Measurements from ENCODE around the gene OPN1MW2. TPM values are rescaled to one million over a fixed set of nuclear protein-coding genes. Genes with fewer than 3 reads are reported as not detected.
"Not testable (repeated sequence)": the region's sequence is repeated elsewhere in the genome, so short reads cannot be mapped to it uniquely, and the experiment has no call there.

Gene OPN1MW2
- not detected in 3 replicates for total RNA-seq
- long read RNA-seq, result 0 reads

DNA sequence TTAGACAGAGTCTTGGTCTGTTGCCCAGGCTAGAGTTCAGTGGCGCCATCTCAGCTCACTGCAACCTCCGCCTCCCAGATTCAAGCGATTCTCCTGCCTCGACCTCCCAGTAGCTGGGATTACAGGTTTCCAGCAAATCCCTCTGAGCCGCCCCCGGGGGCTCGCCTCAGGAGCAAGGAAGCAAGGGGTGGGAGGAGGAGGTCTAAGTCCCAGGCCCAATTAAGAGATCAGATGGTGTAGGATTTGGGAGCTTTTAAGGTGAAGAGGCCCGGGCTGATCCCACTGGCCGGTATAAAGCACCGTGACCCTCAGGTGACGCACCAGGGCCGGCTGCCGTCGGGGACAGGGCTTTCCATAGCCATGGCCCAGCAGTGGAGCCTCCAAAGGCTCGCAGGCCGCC lies at the start of gene OPN1MW2:
OPN1MW2 (plus strand) TSS at position 301 of the 400 bp plus-strand sequence; CDS start at position 361, 60 bp downstream.
- not testable (repeated sequence) for H3K27ac Mint-ChIP-seq (ENCODE audit: unreplicated experiment); H3K27me3 Mint-ChIP-seq (ENCODE audit: low read depth); DNase-seq (ENCODE audit: low spot score); H3K9me3 Mint-ChIP-seq (ENCODE audit: low read depth); H3K36me3 Mint-ChIP-seq (ENCODE audit: low read depth); H3K4me3 Mint-ChIP-seq (ENCODE audit: unreplicated experiment); H3K4me1 Mint-ChIP-seq (ENCODE audit: low read depth)

DNA sequence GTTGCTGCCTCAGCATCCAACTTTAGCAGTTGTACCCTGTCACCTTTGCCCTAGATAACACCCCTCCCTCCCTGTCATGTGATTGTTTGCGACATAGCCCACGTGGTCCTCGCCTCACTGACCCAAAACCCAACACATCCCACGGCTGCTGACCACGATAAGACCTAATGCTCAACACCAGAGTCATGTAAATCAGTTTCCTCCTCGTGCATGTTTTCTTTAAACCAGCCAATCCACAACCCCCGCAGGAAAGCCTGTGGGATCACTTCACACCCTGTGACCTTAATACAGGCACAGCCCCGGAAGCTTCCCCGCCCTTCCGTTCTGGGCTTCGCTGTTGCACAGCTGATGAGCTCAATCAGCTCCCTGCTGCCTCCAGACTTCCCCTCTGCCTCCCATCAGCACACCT lies 47.0 kb upstream of the OPN1MW2 start:
- not testable (repeated sequence) for H3K4me3 Mint-ChIP-seq (ENCODE audit: unreplicated experiment); H3K27me3 Mint-ChIP-seq (ENCODE audit: low read depth); H3K9me3 Mint-ChIP-seq (ENCODE audit: low read depth); H3K27ac Mint-ChIP-seq (ENCODE audit: unreplicated experiment); H3K4me1 Mint-ChIP-seq (ENCODE audit: low read depth); H3K36me3 Mint-ChIP-seq (ENCODE audit: low read depth); DNase-seq (ENCODE audit: low spot score)

DNA sequence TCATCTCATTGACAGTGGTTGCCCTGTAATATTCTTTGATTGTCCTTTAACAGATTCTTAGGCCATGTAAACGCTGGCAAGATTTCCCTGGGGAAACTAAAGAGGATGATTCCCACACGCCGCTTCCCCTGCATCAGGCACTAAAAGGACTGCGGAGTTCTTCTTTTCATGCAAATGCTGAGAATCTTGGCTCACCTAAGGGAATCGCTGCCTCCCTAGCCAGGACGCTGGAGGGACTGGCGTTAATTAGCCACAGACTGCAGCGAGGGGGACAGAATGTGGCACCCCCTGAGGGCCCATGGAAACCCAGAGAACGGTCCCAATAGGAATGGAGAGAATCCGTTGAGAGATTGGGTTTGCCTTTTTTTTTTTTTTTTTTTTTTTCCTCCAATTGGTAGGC lies 45.2 kb upstream of the OPN1MW2 start:
- H3K27ac Mint-ChIP-seq (ENCODE audit: unreplicated experiment); H3K4me3 Mint-ChIP-seq (ENCODE audit: unreplicated experiment); H3K9me3 Mint-ChIP-seq (ENCODE audit: low read depth); DNase-seq (ENCODE audit: low spot score); H3K27me3 Mint-ChIP-seq (ENCODE audit: low read depth); H3K36me3 Mint-ChIP-seq (ENCODE audit: low read depth); H3K4me1 Mint-ChIP-seq (ENCODE audit: low read depth): not testable (repeated sequence)

DNA sequence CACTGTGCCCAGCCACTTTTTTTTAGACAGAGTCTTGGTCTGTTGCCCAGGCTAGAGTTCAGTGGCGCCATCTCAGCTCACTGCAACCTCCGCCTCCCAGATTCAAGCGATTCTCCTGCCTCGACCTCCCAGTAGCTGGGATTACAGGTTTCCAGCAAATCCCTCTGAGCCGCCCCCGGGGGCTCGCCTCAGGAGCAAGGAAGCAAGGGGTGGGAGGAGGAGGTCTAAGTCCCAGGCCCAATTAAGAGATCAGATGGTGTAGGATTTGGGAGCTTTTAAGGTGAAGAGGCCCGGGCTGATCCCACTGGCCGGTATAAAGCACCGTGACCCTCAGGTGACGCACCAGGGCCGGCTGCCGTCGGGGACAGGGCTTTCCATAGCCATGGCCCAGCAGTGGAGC lies 37.3 kb upstream of the OPN1MW2 start, which contains the start of gene OPN1MW:
OPN1MW (plus strand) TSS at position 301 of the 400 bp plus-strand sequence; CDS start at position 383, 82 bp downstream.
- H3K4me3 Mint-ChIP-seq (ENCODE audit: unreplicated experiment); H3K36me3 Mint-ChIP-seq (ENCODE audit: low read depth); H3K9me3 Mint-ChIP-seq (ENCODE audit: low read depth); H3K27me3 Mint-ChIP-seq (ENCODE audit: low read depth); DNase-seq (ENCODE audit: low spot score); H3K27ac Mint-ChIP-seq (ENCODE audit: unreplicated experiment); H3K4me1 Mint-ChIP-seq (ENCODE audit: low read depth): not testable (repeated sequence)

DNA sequence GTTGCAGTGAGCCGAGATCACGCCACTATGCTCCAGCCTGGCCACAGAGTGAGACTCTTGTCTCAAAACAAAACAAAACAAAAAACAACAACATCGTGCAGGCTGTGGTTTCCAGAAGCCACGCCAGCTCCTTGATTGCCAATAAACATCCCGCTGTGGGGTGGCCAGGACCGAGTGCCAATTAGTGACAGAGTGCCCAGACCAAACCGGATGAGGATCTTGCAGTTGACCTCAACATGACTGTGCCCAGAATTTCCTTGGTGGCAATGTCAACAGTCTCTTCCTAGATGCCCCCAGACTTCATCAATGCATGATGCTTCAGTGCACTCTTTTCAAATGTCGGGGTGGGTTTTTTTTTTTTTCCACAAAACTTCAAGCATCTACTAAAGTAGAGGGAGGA lies 35.8 kb upstream of the OPN1MW2 start:
- H3K9me3 Mint-ChIP-seq (ENCODE audit: low read depth); H3K27me3 Mint-ChIP-seq (ENCODE audit: low read depth); H3K27ac Mint-ChIP-seq (ENCODE audit: unreplicated experiment); H3K36me3 Mint-ChIP-seq (ENCODE audit: low read depth); DNase-seq (ENCODE audit: low spot score); H3K4me3 Mint-ChIP-seq (ENCODE audit: unreplicated experiment); H3K4me1 Mint-ChIP-seq (ENCODE audit: low read depth): not testable (repeated sequence)

DNA sequence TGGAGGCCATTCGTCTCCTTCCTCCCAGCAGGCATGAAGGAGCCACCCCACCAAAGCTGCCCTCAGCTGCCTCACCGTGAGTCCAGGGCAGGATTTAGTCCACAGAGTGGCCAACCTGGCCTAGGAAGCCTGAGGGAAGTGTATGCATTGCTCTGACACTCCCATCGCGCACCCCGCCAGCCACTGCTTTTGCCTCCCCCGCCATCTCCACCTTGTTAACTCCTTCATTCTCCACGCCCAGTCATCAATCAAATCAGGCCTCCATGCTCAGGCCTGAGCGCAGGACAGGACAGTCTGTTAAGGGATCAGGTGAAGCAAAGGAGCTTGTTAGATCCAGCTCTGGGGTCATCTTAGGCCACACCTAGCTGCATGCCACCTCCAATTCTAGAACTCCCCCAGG lies 26.7 kb upstream of the OPN1MW2 start:
- not testable (repeated sequence) for H3K9me3 Mint-ChIP-seq (ENCODE audit: low read depth); H3K4me1 Mint-ChIP-seq (ENCODE audit: low read depth); H3K27ac Mint-ChIP-seq (ENCODE audit: unreplicated experiment); H3K27me3 Mint-ChIP-seq (ENCODE audit: low read depth); DNase-seq (ENCODE audit: low spot score); H3K4me3 Mint-ChIP-seq (ENCODE audit: unreplicated experiment); H3K36me3 Mint-ChIP-seq (ENCODE audit: low read depth)

DNA sequence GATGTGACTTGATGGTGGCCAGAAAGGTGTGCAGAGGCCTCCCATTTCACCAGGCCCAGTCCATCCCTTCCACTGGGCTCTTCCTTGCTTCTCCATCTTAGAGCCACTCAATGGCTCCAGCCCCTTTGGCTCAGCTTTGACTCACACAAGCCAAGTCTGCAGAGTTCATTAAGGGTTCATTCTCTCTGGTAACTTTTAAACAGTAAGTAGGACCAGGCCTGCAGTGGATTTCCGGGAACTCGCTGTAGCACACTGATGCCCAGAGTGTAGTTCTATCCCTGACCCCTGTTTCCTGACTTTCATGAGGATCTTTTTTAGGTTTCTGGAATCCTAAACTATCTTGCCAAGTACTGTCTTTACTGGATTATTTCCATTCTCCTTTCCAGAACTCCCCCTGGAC lies 25.2 kb upstream of the OPN1MW2 start:
- not testable (repeated sequence) for H3K36me3 Mint-ChIP-seq (ENCODE audit: low read depth); H3K27me3 Mint-ChIP-seq (ENCODE audit: low read depth); H3K4me1 Mint-ChIP-seq (ENCODE audit: low read depth); H3K27ac Mint-ChIP-seq (ENCODE audit: unreplicated experiment); H3K4me3 Mint-ChIP-seq (ENCODE audit: unreplicated experiment); H3K9me3 Mint-ChIP-seq (ENCODE audit: low read depth); DNase-seq (ENCODE audit: low spot score)

DNA sequence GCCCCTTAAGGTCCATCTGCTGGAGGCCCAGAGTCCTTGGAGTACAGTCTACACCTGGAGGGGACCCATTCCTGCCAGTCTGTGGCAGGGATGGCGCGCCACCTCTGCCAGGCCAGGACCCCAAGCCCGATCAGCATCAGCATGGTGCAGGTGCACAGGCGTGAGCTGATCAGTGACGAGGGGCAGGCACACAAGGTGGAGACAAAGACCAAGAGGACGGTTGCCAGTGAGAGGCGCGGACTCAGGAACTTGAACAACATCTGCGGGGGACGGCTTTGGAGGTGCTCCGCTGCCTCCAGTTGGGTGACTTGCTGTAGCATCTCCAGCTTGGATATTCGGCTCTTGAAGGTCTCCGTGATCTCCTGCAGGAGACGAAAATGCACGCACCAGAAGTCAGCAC lies 23.1 kb upstream of the OPN1MW2 start:
- H3K4me3 Mint-ChIP-seq (ENCODE audit: unreplicated experiment); DNase-seq (ENCODE audit: low spot score); H3K27ac Mint-ChIP-seq (ENCODE audit: unreplicated experiment); H3K27me3 Mint-ChIP-seq (ENCODE audit: low read depth); H3K4me1 Mint-ChIP-seq (ENCODE audit: low read depth); H3K9me3 Mint-ChIP-seq (ENCODE audit: low read depth); H3K36me3 Mint-ChIP-seq (ENCODE audit: low read depth): not testable (repeated sequence)

DNA sequence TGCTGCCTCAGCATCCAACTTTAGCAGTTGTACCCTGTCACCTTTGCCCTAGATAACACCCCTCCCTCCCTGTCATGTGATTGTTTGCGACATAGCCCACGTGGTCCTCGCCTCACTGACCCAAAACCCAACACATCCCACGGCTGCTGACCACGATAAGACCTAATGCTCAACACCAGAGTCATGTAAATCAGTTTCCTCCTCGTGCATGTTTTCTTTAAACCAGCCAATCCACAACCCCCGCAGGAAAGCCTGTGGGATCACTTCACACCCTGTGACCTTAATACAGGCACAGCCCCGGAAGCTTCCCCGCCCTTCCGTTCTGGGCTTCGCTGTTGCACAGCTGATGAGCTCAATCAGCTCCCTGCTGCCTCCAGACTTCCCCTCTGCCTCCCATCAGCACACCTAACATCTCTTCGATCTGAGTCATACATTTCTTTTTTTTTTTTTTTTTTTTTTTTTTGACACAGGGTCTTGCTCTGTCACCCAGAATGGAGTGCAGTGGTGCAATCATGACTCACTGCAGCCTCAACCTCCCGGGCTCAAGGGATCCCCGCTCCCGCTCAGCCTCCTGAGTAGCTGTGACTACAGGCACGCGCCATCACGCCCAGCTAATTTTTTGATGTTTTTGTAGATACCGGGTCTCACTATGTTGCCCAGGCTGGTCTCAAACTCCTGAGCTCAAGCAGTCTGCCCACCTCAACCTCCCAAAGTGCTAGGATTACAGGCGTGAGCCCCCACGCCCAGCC lies 9.7 kb upstream of the OPN1MW2 start:
- not testable (repeated sequence) for H3K4me3 Mint-ChIP-seq (ENCODE audit: unreplicated experiment); H3K36me3 Mint-ChIP-seq (ENCODE audit: low read depth); DNase-seq (ENCODE audit: low spot score); H3K4me1 Mint-ChIP-seq (ENCODE audit: low read depth); H3K27ac Mint-ChIP-seq (ENCODE audit: unreplicated experiment); H3K9me3 Mint-ChIP-seq (ENCODE audit: low read depth); H3K27me3 Mint-ChIP-seq (ENCODE audit: low read depth)

DNA sequence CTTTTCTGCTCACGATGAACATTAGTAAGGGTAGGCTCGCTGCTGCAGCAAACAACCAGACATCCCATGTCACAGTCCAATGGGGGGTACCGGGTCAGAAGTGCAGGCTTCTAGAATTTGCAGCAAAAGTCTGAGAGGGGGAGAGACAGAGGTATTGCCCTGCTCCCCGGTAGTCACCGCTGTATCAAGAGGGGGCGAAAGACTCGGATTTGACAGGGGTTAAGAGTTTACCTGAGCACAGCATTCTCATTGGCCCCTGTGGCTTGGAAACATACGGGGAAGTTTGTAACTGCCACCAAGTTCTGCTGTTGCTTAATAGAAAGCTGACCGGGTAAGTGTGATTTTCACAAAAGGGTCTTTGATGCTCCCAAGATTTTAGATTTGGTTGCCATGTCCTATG lies 8.5 kb upstream of the OPN1MW2 start:
- H3K4me1 Mint-ChIP-seq (ENCODE audit: low read depth); H3K27ac Mint-ChIP-seq (ENCODE audit: unreplicated experiment): not testable (repeated sequence)

DNA sequence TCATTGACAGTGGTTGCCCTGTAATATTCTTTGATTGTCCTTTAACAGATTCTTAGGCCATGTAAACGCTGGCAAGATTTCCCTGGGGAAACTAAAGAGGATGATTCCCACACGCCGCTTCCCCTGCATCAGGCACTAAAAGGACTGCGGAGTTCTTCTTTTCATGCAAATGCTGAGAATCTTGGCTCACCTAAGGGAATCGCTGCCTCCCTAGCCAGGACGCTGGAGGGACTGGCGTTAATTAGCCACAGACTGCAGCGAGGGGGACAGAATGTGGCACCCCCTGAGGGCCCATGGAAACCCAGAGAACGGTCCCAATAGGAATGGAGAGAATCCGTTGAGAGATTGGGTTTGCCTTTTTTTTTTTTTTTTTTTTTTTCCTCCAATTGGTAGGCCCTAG lies 8.1 kb upstream of the OPN1MW2 start:
- H3K27ac Mint-ChIP-seq (ENCODE audit: unreplicated experiment); DNase-seq (ENCODE audit: low spot score); H3K4me3 Mint-ChIP-seq (ENCODE audit: unreplicated experiment); H3K36me3 Mint-ChIP-seq (ENCODE audit: low read depth); H3K4me1 Mint-ChIP-seq (ENCODE audit: low read depth); H3K9me3 Mint-ChIP-seq (ENCODE audit: low read depth); H3K27me3 Mint-ChIP-seq (ENCODE audit: low read depth): not testable (repeated sequence)

More for the DNA sequence above, 8.5 kb upstream of the OPN1MW2 start:
- not testable (repeated sequence) for H3K27me3 Mint-ChIP-seq (ENCODE audit: low read depth); DNase-seq (ENCODE audit: low spot score); H3K36me3 Mint-ChIP-seq (ENCODE audit: low read depth); H3K4me3 Mint-ChIP-seq (ENCODE audit: unreplicated experiment); H3K9me3 Mint-ChIP-seq (ENCODE audit: low read depth)

DNA sequence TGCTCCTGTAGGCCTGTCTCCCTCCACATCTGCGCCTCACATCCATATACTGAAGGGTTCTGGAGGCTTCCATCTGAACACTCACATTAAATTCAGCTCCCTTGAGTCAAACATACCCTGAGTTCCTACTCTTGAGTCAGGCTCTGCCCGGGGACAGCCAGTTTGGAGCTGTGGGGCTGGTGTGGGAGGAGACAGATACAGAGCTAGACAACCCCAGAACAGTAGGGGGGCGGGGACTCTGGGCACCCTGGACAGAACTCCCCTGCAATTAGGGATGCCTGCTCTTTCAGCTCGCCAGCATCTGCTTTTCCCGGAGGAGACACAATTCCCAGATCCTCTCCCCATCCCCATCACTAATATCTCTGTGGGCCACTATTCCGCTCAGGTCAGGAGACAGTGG lies 5.7 kb downstream of the OPN1MW2 start:
- H3K27me3 Mint-ChIP-seq (ENCODE audit: low read depth); H3K4me3 Mint-ChIP-seq (ENCODE audit: unreplicated experiment); H3K9me3 Mint-ChIP-seq (ENCODE audit: low read depth); H3K4me1 Mint-ChIP-seq (ENCODE audit: low read depth); DNase-seq (ENCODE audit: low spot score); H3K36me3 Mint-ChIP-seq (ENCODE audit: low read depth); H3K27ac Mint-ChIP-seq (ENCODE audit: unreplicated experiment): not testable (repeated sequence)

DNA sequence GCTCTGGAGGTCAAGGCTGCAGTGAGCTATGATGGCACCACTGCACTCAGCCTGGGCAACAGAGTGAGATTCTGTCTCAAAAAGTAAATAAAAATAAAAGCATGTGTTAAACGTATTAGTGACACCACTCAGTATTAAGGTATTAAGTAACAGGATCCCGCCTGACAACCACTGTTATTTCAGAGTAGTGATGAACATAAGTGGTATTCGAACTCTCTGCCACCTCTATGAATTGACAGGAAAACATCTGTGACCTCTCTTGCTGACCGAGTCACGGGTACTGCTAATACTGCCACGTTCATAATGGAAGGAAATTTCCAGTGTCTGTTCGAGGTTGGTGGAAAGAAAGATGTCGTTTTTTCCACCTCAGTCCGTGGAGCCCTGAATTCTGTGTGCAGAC lies 7.2 kb downstream of the OPN1MW2 start:
- H3K36me3 Mint-ChIP-seq (ENCODE audit: low read depth); H3K9me3 Mint-ChIP-seq (ENCODE audit: low read depth); DNase-seq (ENCODE audit: low spot score); H3K4me1 Mint-ChIP-seq (ENCODE audit: low read depth); H3K4me3 Mint-ChIP-seq (ENCODE audit: unreplicated experiment); H3K27ac Mint-ChIP-seq (ENCODE audit: unreplicated experiment); H3K27me3 Mint-ChIP-seq (ENCODE audit: low read depth): not testable (repeated sequence)

Measured in chondrocyte (in vitro differentiated cells).